NB4 (cell line): ENCODE measurements around the gene GALNT17.

Source experiments
- DNase-seq: peaks from one replicate; pipeline ENCODE4 v3.0.0; 2010; ENCODE audit warnings: low read depth
- H3K4me3 ChIP-seq: one replicate; pipeline ENCODE4 v1.5.1; 2011; ENCODE audit warnings: mild to moderate bottlenecking, low read depth, low read length, moderate library complexity
- CTCF ChIP-seq: IDR thresholded peaks from one replicate; pipeline ENCODE4 v1.5.1; 2012; ENCODE audit warnings: low read depth, low read length
- MAX ChIP-seq: IDR thresholded peaks from 2 replicates; pipeline ENCODE4 v1.6.1; 2011; ENCODE audit warnings: low read depth, low read length
- MYC ChIP-seq: IDR thresholded peaks from 2 replicates; pipeline ENCODE4 v1.6.1; 2011; ENCODE audit warnings: low read depth, low read length
- POLR2A ChIP-seq: IDR thresholded peaks from 2 replicates; pipeline ENCODE4 v1.6.1; 2011; ENCODE audit warnings: mild to moderate bottlenecking; ENCODE audit not compliant: insufficient read length; ENCODE audit errors: extremely low read depth

GALNT17 gene

GRCh38 chr7:71237945-71238344 is 106.0 kb downstream of the GALNT17 start:
- no peak overlapping the region for H3K4me3 ChIP-seq
- no peak for TF ChIP-seq MYC
- no peak for TF ChIP-seq MAX
- no peak for TF ChIP-seq CTCF
- TF ChIP-seq POLR2A, result no peak

GRCh38 chr7:71238581-71239295 is 106.8 kb downstream of the GALNT17 start:
- no peak for DNase-seq
- H3K4me3 ChIP-seq, result no peak overlapping the region
- TF ChIP-seq MAX (no peak), MYC (no peak), POLR2A (no peak), CTCF (no peak)

More at GRCh38 chr7:71237945-71238344, 106.0 kb downstream of the GALNT17 start:
- no peak for DNase-seq

- H3K4me3 ChIP-seq, result no peak overlapping the region
- TF ChIP-seq POLR2A (no peak), CTCF (no peak), MAX (no peak), MYC (no peak)
- no peak for DNase-seq
Measured at GRCh38 chr7:71239586-71240268, 107.8 kb downstream of the GALNT17 start.

GRCh38 chr7:71243736-71244410 is 111.9 kb downstream of the GALNT17 start:
- DNase-seq, result no peak
- TF ChIP-seq MAX (no peak), MYC (no peak)
- no peak overlapping the region for H3K4me3 ChIP-seq

GRCh38 chr7:71245038-71245437 is 113.1 kb downstream of the GALNT17 start:
- no peak overlapping the region for H3K4me3 ChIP-seq
- TF ChIP-seq MAX (no peak), MYC (no peak), CTCF (no peak)
- no peak for DNase-seq

GRCh38 chr7:71251706-71252105 is 119.8 kb downstream of the GALNT17 start:
- TF ChIP-seq POLR2A, result no peak
- TF ChIP-seq MAX, result no peak
- no peak for TF ChIP-seq MYC
- no peak for TF ChIP-seq CTCF
- no peak for DNase-seq
- no peak overlapping the region for H3K4me3 ChIP-seq
